ENCODE measurements around the gene PLAGL2.

GRCh38 chr20:32218156-32218900 is 10.8 kb upstream of the PLAGL2 start:
- TF ChIP-seq CTCF (IDR thresholded peaks at IDR 0.05) = no peak
- no peak for TF ChIP-seq POLR2AphosphoS5 (IDR thresholded peaks at IDR 0.05; ENCODE audit: low read depth, low read length)
- TF ChIP-seq REST (IDR thresholded peaks at IDR 0.05; ENCODE audit: insufficient read depth in 1 of 2, low read depth in 2 of 2, low read length in 1 of 2) = no peak

All from Panc1 (cell line).